ENCODE data around the gene SEC11A. TPM values are rescaled to one million over a fixed set of nuclear protein-coding genes. Genes with fewer than 3 reads are reported as not detected.

Gene SEC11A
- 294 to 472 TPM (median 333 TPM) in 5 replicates for total RNA-seq (2022; extraction: Qiagen RNA extraction; ENCODE audit: low read depth)

DNA sequence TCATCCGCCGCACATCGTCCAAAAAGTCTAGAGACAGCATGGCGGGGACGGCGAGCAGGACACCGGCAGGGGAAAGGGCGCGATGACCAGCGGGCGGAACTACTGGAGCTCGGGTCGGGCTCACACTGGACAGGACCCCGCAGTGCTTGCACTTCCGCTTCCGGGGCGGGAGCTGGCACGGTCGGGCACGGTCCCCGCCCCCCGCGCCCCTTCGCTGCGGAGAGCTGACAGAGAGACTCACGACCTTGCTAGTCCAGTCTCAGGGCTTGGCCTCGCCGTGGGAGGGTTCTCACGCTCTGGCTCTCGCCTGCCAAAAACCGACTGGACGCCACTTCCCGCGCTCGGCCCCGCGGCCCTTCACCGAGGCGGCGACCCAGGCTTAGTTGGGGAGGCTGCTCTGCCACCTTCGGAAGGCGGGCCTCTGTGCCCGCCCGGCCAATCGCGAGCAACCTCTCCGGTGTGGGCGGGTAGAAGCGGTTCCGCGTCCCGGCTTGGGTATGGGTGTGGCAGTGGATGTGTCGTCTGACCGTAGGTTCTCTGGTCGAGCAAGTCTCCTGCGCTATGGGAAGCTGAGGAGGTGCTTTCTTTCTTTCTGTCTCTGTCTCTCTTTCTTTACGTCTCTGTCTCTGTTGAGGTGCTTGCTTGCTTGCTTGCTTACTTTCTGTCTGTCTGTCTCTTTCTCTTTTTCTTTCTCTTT lies at the start of gene SEC11A:
Gene SEC11A, minus strand, starts transcription at position 104 of the 697 bp plus-strand sequence. Its CDS starts 64 bp downstream, at position 40.

DNA sequence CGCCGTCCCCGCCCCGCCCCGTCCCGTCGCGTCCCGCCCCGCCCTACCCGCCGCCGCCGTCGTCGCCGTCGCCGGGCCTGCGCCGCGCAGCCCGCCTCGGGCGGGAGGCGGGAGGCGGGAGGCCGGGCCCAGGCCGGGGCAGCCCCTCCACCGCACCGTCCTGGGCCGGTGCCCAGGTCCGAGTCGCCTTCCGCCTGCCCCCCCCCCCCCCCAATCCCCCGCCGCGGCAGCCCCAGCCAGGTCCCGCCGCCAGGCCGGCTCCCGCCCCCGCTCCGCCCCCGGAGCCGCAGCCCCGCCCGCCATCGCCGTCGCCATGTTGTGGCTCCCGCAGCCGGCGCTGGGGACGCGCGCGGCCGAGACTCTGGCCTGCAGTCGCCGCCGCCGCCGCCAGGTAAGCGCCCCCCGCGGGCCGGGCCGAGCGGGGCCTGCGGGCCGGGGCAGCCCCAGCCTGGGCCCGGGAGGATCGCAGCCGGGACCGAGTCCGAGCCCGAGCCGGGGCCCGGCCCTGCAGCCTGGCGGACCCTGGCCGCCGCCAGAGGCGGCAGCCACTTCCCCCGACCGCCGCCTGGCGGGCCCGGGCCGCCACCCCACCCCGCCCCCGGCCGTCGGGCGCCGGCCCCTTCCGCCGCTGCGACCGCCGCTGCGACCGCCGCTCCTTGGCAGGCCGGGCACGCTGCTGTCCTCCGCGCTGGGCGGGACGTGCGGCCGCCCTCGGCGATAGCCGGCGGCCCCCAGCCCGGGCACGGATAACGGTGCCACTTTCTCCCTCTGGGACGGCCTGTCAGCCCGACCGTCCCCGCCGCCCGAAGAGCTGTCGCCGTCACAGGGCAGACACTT lies 32.6 kb upstream of the SEC11A start, which contains the start of gene ZNF592:
Gene ZNF592, plus strand, starts transcription at position 319 of the 837 bp plus-strand sequence. CDS start 34,084 bp downstream, outside the sequence.

GRCh38 chr15:84658080-84658787 lies 57.7 kb downstream of the SEC11A start, which contains the start of gene NMB:
NMB (minus strand) TSS chr15:84658199; CDS start chr15:84658152, 47 bp downstream.

GRCh38 chr15:84653910-84654688 lies 61.8 kb downstream of the SEC11A start, which contains the start of gene WDR73:
WDR73 (minus strand) TSS chr15:84654283; CDS start chr15:84654274, 9 bp downstream.

Other genes starting within 250 kb of the SEC11A start
- 12.7 to 17.0 TPM (median 14.8 TPM) in 5 replicates for gene ZSCAN2, start 115.1 kb downstream of the SEC11A start, total RNA-seq (2022; extraction: Qiagen RNA extraction; ENCODE audit: low read depth)
- gene WDR73, start 61.9 kb downstream of the SEC11A start, total RNA-seq (2022; extraction: Qiagen RNA extraction; ENCODE audit: low read depth) = 37.3 to 48.7 TPM (median 37.8 TPM) in 5 replicates
- 16.4 to 29.4 TPM (median 26.3 TPM) in 5 replicates for gene NMB, start 57.9 kb downstream of the SEC11A start, total RNA-seq (2022; extraction: Qiagen RNA extraction; ENCODE audit: low read depth)
- 16.2 to 21.8 TPM (median 19.9 TPM) in 5 replicates for gene ZNF592, start 32.5 kb upstream of the SEC11A start, total RNA-seq (2022; extraction: Qiagen RNA extraction; ENCODE audit: low read depth)
- 0.02 to 0.12 TPM (median 0.09 TPM) in 5 replicates for gene ALPK3, start 101.2 kb upstream of the SEC11A start, total RNA-seq (2022; extraction: Qiagen RNA extraction; ENCODE audit: low read depth)
- gene SLC28A1, start 168.5 kb upstream of the SEC11A start, total RNA-seq (2022; extraction: Qiagen RNA extraction; ENCODE audit: low read depth) = 0.07 TPM in 1 of 5 replicates, not detected in the others